ENCODE results near the gene APOD. TPM values are rescaled to one million over a fixed set of nuclear protein-coding genes. Genes with fewer than 3 reads are reported as not detected.
A peak's percentile ranks its signal among the peaks of the same experiment; 100 is the strongest.

Gene APOD
- total RNA-seq, 1 experiment from 2014 or later, result not detected

DNA sequence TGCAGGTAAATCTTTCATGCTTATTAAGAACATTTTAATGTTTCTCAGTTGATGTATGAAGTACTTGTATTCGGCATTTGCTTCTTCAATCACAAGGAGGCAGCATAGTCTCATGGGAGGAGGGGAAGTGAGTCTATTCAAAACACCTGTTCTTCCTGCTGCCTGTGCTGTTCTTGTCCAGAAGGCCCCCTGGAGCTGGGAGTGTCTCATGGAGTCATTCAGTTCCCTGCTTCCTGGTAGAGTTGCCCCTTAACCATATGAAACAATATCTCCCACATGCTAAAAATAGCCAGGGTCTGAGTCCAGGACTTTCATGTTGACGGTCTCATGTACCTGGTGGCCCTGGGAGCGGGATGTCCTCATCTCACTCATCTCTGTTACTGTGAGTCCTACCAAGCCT is 25.1 kb downstream of the APOD start:
- Mint-ChIP-seq H3K4me1 (peaks cover 15% of the 10 kb centered on the region in 2 experiments), H3K27me3 (ENCODE audit: low read depth) (peaks cover 17% of the 10 kb centered on the region), H3K4me3 (no peak overlapping the region), H3K36me3 (ENCODE audit: insufficient read depth in 1 of 3, low read depth in 3 of 3) (no peaks in the 10 kb centered on the region), H3K9me3 (no peaks in the 10 kb centered on the region; a peak in 1 of 5 replicates), H3K27ac (no peak overlapping the region)
- H2BK20ac ChIP-seq (ENCODE audit: low read depth, low read length, poor library complexity, severe bottlenecking), result no peak overlapping the region
- no peak overlapping the region for H2AFZ ChIP-seq (ENCODE audit: low read length)
- no CpG with 5 or more reads among the region's 3 CpGs for WGBS (ENCODE audit: extremely low coverage, insufficient read length, low lambda C conversion rate)
- no peak overlapping the region for H2BK120ac ChIP-seq (ENCODE audit: low read depth, low read length, poor library complexity, severe bottlenecking)
- H3K18ac ChIP-seq (ENCODE audit: insufficient read length, low read depth, low read length), result no peak overlapping the region
- TF ChIP-seq, protein P1, sequence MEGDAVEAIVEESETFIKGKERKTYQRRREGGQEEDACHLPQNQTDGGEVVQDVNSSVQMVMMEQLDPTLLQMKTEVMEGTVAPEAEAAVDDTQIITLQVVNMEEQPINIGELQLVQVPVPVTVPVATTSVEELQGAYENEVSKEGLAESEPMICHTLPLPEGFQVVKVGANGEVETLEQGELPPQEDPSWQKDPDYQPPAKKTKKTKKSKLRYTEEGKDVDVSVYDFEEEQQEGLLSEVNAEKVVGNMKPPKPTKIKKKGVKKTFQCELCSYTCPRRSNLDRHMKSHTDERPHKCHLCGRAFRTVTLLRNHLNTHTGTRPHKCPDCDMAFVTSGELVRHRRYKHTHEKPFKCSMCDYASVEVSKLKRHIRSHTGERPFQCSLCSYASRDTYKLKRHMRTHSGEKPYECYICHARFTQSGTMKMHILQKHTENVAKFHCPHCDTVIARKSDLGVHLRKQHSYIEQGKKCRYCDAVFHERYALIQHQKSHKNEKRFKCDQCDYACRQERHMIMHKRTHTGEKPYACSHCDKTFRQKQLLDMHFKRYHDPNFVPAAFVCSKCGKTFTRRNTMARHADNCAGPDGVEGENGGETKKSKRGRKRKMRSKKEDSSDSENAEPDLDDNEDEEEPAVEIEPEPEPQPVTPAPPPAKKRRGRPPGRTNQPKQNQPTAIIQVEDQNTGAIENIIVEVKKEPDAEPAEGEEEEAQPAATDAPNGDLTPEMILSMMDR (conservative IDR thresholded peaks at IDR 0.05), result peak; percentile 65
- H3K27ac ChIP-seq (ENCODE audit: insufficient read length, low read depth, low read length), result no peak overlapping the region
- no peak overlapping the region for H3K9ac ChIP-seq (ENCODE audit: extremely low read depth, insufficient read length, low read length)
- no peak overlapping the region for H3T11ph ChIP-seq (ENCODE audit: low read length)
- no peak overlapping the region for H3K14ac ChIP-seq (ENCODE audit: insufficient read depth, low read length)
- H3K4ac ChIP-seq (ENCODE audit: low read depth, low read length), result no peak overlapping the region
- H3K56ac ChIP-seq (ENCODE audit: insufficient read length, low read depth, low read length), result no peak overlapping the region
- no peak overlapping the region for H2BK15ac ChIP-seq (ENCODE audit: low read depth, low read length)
- H3K79me2 ChIP-seq (ENCODE audit: insufficient read depth, low read length), result no peaks in the 10 kb centered on the region
- no peak overlapping the region for H2BK5ac ChIP-seq (ENCODE audit: insufficient read length, low read length)
- H2AK5ac ChIP-seq (ENCODE audit: insufficient read length, low read length), result no peak overlapping the region
- H4K5ac ChIP-seq (ENCODE audit: insufficient read length, low read depth, low read length), result no peak overlapping the region
- H3K9me3 ChIP-seq (ENCODE audit: control insufficient read depth, low read depth, low read length), result no peaks in the 10 kb centered on the region
- H3K79me1 ChIP-seq (ENCODE audit: insufficient read depth, low read depth, low read length, poor library complexity, severe bottlenecking), result no peaks in the 10 kb centered on the region
- no peak overlapping the region for H3K23ac ChIP-seq (ENCODE audit: insufficient read length, low read depth, low read length)
- DNase-seq, result no peak
- no peak overlapping the region for H3K4me2 ChIP-seq (ENCODE audit: insufficient read depth, insufficient read length, low read length)
- no peak overlapping the region for H4K8ac ChIP-seq (replicated peaks; ENCODE audit: insufficient read length, low read depth, low read length)
- no peaks in the 10 kb centered on the region for H3K27me3 ChIP-seq (ENCODE audit: insufficient read depth, low read length)
- no peak overlapping the region for H2BK12ac ChIP-seq (ENCODE audit: insufficient read length, low read depth, low read length)
- no peaks in the 10 kb centered on the region for H3K4me1 ChIP-seq (ENCODE audit: insufficient read depth, low read length)
- H4K20me1 ChIP-seq (ENCODE audit: control insufficient read depth, insufficient read depth, insufficient read length), result no peaks in the 10 kb centered on the region
- no peak overlapping the region for H4K91ac ChIP-seq (ENCODE audit: insufficient read length, low read depth, low read length)
- H3K23me2 ChIP-seq (ENCODE audit: insufficient read length, low read depth, low read length, poor library complexity, severe bottlenecking), result no peaks in the 10 kb centered on the region
